ENCODE data around the gene FURIN.
"Not testable (repeated sequence)": the region's sequence is repeated elsewhere in the genome, so short reads cannot be mapped to it uniquely, and the experiment has no call there.

FURIN gene

DNA sequence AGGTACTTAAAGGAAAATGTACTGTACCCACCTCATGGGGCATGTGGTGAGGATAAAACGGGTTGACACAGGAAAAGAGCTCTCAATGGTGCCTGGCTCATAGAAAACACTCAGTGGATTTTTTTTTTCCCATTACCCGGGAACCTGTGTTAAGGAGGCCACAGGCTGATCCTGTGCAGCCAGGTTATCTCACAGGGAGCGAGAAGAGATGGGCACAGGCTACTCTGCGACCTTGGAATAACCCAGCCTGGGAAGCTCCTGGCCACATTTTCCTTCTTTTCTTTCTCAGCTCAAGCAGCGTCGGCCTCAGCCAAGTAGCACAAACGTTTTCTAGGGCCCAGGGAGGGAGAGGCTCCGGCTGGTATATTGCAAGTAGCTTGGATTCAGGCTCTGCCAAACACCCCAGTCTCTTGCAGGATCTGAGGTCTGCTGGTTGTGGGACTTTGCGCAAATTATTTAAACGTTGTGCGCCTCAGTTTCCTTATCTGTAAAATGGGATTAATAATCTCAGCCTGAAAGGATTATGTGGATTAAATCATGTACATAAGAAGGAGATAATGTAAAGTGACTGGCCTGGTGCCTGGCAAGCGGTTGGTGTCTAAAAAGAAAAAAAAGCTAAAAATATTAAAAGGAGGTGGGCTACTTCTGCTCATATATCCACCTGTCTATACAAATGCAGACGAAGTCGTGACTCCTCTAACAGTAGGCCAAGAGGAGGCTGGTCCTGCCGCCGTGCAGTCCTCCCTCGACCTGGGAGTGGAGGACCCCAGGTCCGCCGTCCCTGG, 2.2 kb downstream of the FURIN start:
- no peak for DNase-seq (ENCODE audit: low spot score)

- peak; percentile 49 for DNase-seq (ENCODE audit: low spot score)
These were observed 2.8 kb downstream of the FURIN start for GRCh38 chr15:90871139-90871715.

- peak; percentile 27 for DNase-seq (ENCODE audit: low spot score)
These were observed 3.5 kb downstream of the FURIN start for GRCh38 chr15:90871716-90872485.

GRCh38 chr15:90872486-90873184, 4.2 kb downstream of the FURIN start:
- peak; percentile 74 for DNase-seq (ENCODE audit: low spot score)

GRCh38 chr15:90873488-90873997, 5.2 kb downstream of the FURIN start:
- no peak for DNase-seq (ENCODE audit: low spot score)

- no peak for DNase-seq (ENCODE audit: low spot score)
These were observed 5.7 kb downstream of the FURIN start for GRCh38 chr15:90873998-90874605.

DNA sequence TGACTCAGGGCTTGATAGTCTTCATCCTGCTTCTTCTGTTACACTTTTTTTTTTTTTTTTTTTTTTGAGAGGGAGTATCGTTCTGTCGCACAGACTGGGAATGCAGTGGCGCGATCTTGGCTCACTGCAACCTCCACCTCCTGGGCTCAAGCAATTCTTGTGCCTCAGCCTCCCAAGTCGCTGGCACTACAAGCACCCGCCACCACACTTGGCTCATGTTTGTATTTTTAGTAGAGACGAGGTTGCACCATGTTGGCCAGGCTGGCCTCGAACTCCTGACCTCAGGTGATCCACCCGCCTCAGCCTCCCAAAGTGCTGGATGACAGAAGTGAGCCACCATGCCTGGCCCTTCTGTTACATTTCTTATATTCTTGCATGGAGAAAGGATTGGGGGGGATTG, 6.6 kb downstream of the FURIN start:
- DNase-seq (ENCODE audit: low spot score) = not testable (repeated sequence)

- no peak for DNase-seq (ENCODE audit: low spot score)
These were observed 7.2 kb downstream of the FURIN start for GRCh38 chr15:90875549-90875981.

- DNase-seq (ENCODE audit: low spot score) = no peak
These were observed 7.7 kb downstream of the FURIN start for GRCh38 chr15:90876046-90876445.

DNA sequence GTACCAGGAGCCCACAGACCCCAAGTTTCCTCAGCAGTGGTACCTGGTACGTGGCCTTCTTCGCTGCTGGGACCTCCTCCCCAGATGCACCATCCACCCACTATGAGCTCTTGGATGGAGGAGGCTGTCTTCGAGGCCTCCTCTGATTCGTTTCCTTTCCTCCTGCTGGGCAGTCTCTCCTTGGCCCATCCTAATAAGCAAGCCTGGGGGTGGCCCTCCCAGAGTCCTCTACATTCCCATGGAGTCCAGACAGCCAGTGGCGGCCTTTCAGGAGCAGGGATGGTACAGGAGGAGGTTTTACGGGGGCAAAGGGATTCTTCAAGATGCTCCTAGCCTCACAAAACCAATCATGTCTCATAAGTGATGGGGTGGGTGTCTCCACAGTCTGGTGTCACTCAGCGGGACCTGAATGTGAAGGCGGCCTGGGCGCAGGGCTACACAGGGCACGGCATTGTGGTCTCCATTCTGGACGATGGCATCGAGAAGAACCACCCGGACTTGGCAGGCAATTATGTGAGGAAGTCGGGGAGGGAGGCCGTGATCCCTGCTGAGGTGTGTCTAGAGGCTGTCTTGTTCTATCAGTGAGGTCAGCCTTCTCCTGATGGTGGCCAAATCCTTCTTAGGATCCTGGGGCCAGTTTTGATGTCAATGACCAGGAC, 8.3 kb downstream of the FURIN start:
- no peak for DNase-seq (ENCODE audit: low spot score)

GRCh38 chr15:90877315-90877714, 8.9 kb downstream of the FURIN start:
- no peak for DNase-seq (ENCODE audit: low spot score)

- DNase-seq (ENCODE audit: low spot score) = no peak
These were observed 9.6 kb downstream of the FURIN start for GRCh38 chr15:90877996-90878395.

GRCh38 chr15:90878660-90879059, 10.3 kb downstream of the FURIN start:
- no peak for DNase-seq (ENCODE audit: low spot score)

GRCh38 chr15:90879730-90880366, 11.5 kb downstream of the FURIN start:
- DNase-seq (ENCODE audit: low spot score) = no peak

- DNase-seq (ENCODE audit: low spot score) = no peak
These were observed 12.2 kb downstream of the FURIN start for GRCh38 chr15:90880381-90881145.

- DNase-seq (ENCODE audit: low spot score) = no peak
These were observed 13.0 kb downstream of the FURIN start for GRCh38 chr15:90881181-90881977.

- DNase-seq (ENCODE audit: low spot score) = no peak
These were observed 13.8 kb downstream of the FURIN start for GRCh38 chr15:90881978-90882721.

DNA sequence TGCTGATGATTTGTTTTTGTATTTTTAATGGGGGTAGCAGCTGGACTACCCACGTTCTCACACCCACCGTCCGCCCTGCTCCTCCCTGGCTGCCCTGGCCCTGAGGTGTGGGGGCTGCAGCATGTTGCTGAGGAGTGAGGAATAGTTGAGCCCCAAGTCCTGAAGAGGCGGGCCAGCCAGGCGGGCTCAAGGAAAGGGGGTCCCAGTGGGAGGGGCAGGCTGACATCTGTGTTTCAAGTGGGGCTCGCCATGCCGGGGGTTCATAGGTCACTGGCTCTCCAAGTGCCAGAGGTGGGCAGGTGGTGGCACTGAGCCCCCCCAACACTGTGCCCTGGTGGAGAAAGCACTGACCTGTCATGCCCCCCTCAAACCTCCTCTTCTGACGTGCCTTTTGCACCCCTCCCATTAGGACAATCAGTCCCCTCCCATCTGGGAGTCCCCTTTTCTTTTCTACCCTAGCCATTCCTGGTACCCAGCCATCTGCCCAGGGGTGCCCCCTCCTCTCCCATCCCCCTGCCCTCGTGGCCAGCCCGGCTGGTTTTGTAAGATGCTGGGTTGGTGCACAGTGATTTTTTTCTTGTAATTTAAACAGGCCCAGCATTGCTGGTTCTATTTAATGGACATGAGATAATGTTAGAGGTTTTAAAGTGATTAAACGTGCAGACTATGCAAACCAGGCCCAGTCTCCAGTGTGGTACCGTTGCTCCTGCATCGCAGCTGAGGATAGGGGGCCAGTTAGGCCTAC, 14.6 kb downstream of the FURIN start:
- no peak for DNase-seq (ENCODE audit: low spot score)

Data from AG08395 (cell line).